B cell (primary cell): Measurements from ENCODE around the gene GPR158.

Experiments
- EZH2 ChIP-seq: IDR thresholded peaks from 2 replicates; pipeline ENCODE4 v1.6.1; 2012; ENCODE audit warnings: borderline replicate concordance, low read depth, mild to moderate bottlenecking, moderate library complexity, low read length; ENCODE audit not compliant: insufficient read depth, poor library complexity, severe bottlenecking
- TF ChIP-seq, protein P1 (sequence below): fragments of 200-600 bp; IDR thresholded peaks from one replicate; pipeline ENCODE4 v1.8.0; 2022; ENCODE audit warnings: antibody characterized with exemption, mild to moderate bottlenecking

GRCh38 chr10:25425776-25426175, 251.0 kb downstream of the GPR158 start:
- TF ChIP-seq, protein P1, sequence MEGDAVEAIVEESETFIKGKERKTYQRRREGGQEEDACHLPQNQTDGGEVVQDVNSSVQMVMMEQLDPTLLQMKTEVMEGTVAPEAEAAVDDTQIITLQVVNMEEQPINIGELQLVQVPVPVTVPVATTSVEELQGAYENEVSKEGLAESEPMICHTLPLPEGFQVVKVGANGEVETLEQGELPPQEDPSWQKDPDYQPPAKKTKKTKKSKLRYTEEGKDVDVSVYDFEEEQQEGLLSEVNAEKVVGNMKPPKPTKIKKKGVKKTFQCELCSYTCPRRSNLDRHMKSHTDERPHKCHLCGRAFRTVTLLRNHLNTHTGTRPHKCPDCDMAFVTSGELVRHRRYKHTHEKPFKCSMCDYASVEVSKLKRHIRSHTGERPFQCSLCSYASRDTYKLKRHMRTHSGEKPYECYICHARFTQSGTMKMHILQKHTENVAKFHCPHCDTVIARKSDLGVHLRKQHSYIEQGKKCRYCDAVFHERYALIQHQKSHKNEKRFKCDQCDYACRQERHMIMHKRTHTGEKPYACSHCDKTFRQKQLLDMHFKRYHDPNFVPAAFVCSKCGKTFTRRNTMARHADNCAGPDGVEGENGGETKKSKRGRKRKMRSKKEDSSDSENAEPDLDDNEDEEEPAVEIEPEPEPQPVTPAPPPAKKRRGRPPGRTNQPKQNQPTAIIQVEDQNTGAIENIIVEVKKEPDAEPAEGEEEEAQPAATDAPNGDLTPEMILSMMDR = no peak
- no peak for TF ChIP-seq EZH2
